NCI-H526 treated with DMSO at 0.1 percent for 48 hours (cell line): ENCODE measurements around the gene STEAP3.

ENCODE experiments used
- DNase-seq: peaks from one replicate; lab custom pipeline; 2025; lab: John Stamatoyannopoulos, UW

Gene STEAP3, protein sequence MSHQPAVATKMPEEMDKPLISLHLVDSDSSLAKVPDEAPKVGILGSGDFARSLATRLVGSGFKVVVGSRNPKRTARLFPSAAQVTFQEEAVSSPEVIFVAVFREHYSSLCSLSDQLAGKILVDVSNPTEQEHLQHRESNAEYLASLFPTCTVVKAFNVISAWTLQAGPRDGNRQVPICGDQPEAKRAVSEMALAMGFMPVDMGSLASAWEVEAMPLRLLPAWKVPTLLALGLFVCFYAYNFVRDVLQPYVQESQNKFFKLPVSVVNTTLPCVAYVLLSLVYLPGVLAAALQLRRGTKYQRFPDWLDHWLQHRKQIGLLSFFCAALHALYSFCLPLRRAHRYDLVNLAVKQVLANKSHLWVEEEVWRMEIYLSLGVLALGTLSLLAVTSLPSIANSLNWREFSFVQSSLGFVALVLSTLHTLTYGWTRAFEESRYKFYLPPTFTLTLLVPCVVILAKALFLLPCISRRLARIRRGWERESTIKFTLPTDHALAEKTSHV

DNA sequence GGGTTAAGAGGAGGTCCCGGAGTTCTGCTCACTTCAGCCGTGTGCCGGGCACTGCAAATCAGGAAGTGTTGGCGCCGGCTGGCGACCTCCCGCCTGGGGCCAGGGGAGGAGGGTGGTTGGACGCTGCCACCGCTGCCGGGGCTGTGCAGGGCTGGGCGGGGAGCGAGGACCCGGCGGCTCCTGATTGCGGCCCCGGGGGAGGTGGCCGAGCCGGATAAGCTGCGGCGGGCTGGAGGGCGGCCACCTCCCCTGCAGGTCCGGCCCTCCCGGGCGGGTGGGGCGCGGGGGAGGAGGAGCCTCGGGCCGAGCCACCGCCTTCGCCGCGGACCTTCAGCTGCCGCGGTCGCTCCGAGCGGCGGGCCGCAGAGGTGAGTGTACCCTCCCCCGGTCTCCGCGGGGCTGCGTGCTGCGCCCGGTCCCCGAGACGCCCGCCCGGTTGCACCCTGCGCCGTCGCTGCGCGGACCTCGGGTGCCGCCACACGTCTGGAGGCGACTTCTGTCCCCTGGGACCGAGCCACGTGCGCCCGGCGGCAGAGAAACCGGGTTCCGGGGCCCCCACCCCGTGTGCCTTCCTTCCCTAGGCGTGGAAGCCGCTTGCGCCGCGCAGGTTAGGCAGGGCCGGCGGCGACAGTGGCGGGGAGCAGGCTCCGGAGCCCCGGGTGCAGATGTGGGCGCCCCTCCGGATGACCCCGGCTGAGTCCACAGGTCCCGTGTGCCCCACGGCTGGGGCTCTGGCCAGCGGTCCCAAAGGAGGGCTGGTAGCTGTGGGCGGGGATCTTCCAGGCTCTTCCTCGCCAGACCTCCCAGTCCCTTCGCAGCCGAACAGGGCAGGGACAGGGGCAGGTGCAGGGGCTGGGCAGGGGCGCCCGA, at the start of gene STEAP3:
TSS of gene STEAP3 (plus strand) at position 314 of the 870 bp plus-strand sequence. CDS start 7,179 bp downstream, outside the sequence.
- peak; percentile 49 for DNase-seq

DNA sequence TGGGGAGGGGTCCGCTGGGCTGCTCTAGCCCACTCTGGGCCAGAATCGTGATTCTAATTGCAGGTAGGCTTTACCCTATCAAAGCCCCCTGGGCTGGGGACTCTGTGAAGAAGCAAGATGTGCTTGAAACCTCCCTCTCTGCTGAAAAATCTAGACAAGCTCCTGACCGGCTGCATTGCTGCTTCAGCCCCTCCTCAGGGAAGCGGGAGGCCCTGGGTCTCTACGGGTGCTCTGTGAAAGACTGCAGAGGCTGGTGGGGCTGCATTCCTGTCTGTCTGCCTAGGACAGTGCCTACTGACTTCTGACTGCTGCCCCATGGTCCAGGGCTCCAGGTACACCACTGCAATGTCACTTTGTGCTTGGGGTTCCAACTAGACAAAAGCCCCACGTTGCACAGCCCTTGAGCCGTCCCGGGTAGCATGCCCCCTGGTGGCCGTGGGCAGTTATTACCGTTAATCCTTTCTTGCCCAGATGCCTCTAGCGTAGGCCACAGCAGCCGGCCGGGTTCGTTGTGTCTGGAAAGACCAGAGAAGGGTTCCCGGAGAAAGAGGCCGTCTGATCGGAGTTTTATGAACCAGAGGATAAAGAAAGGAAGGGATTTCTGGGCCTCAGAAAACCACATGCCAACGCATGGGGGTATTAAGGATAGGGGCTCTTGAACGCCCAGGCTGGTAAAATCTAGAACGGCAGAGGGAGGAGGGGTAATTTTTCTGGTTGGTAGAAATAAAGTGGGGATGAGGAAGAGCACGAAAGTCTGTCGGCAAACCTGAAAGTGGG, 49.2 kb upstream of the STEAP3 start:
- peak; percentile 34 for DNase-seq

DNA sequence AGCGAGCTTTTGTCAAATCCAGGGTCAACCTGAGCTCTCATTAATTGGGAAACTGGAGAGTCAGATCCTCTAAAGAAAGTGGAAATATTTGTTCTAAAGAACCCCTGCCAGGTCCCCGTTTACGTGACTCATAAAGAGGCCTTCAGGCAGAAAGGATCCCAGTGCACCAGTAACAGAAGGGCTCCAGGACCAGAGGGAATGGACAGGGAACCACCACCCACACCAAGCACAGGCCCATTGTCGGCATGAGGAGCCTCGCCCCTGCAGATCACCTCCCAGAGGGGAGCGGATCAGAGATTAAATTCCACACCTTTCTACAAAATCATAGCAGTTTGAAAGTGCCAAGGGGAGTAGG, 48.7 kb upstream of the STEAP3 start:
- no peak for DNase-seq

DNA sequence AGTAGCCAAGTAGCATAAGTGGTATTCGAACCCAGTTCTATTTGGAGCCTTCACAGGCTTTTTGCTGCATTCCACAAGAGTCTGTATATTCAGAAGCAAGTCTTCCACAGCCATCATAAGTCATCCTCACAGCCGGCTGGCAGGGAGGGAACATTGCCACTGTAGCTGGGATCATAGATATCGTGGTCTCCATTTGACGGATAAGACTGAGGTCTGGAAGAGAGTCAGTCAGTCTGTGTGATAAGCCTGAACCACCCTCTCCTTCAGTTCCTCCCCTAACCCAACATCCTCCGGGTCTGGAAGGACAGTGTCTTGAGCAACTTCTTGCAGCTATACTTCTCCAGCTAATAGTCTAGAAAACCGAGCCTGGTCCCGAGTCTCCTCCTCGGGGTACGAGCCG, 48.1 kb upstream of the STEAP3 start:
- DNase-seq = no peak

DNA sequence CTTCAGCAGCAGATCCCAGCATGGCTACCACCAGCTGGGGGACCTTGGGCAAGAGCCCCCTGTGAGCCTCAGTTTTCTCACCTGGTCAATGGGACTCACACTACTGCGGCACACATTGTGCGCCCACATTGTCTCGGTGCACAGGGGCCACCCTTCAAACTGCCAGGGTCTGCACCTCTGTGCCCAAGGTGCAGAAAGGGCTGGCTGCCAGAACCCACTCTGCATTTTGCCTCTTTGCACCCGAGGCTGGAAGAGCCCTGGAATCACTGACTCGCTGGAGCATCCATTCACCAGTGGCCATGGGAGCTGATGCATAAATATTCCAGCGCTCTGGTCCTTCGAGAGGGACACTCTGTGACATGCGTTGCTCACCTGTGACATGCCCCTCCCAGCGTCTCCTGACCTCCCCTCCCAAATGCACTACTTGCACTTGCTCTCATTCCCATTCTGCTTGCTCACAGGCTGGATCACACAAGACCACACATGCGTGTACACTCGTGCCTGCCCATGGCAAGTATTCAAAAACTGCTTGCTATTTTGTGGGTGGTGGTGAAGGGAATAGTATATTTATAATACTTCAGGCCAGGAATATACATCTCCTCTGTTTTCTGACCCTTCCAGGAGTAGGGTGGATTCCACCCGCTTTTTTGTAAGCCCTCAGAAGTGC, 46.3 kb upstream of the STEAP3 start:
- no peak for DNase-seq

DNA sequence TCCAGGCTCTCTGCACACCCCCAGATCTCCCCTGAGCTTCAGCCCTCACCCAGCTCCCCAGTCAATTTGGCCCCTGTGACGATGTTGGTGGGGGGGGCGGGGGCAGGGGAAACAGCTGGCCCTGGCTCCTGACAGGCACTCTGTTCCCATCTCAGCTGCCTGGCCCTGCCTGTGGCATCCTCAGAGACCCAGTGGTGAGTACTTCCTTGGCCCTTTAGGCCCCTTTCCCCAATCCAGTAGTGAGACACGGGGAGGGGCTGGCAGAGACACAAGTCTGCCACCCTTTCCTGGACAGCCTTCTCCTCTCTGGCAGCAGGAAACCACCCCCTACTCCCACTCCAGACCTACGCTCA, 45.8 kb upstream of the STEAP3 start:
- DNase-seq = no peak

DNA sequence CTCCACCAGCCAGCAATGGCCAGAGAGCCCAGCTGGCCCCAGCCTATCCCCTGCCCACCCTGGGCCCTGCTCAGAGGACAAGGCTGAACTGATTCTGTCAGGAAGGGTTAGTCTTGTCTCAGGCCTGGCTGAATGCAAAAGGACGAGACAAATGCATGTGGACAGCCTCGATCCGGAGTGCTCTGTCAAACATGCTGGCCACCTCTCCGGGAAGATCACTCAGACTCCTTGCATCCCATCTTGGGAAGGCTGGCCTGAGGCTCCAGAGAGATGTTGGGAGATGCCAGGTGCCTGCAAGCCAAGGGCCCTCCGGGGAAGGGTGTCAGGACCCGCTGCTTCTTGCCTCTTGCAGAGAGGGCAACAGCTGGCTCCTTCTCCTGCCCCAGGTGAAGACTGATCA, 44.9 kb upstream of the STEAP3 start:
- DNase-seq = no peak

DNA sequence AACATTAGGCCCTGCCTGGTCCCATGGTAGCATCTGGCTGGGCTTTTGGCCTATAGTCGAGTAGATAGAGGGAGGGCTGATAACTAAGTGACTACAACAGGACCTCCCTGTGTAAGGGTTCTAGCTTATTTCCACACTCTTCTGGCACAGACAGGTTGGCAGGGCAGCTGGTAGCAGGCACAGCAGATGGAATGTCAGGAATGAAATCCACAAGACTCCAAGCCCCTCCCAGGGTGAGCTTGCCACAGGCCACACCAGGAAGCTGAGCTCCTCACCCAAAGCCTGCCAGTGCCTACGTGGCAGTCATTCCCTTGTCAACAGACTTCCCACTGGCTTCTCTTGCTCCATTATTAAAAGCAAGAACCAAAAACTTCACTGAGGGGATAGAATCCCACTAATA, 44.4 kb upstream of the STEAP3 start:
- DNase-seq = no peak

DNA sequence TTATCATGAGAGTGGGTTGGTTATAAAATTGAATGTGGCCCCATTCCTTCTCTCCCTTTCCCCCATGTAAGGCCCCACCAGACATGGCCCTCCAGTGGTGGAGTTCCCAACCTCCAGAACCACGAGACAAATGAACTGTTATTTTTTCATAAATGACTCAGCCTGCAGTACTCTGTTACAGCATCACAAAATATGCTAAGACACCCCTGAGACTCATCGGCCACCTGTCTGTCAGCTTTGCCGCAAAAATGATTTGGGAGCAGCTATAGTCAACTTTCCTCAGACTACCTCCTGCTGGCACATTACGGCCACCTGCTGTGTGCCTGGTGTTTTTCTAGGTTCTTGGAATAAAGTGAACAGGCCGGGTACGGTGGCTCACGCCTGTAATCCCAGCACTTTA, 43.6 kb upstream of the STEAP3 start:
- DNase-seq = no peak

DNA sequence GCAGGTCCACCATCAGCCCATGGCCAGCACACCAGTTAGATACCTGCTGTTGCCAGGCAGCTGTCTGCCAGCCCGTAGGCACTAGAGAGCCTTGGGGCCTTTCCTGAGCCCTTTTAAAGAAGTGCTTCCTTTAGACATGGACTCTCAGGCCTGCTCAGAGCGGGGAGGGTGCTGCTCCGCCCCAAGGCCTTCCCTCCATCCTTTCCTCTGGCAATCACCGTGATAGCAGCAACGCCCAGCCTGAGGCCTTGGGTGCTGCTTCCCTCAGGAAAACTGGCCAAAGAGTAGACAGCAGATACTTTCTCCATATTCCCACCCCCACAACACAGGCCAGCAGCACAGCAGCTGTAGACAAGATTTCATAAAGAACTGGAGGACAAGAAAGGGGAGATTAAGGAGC, 42.7 kb upstream of the STEAP3 start:
- no peak for DNase-seq

DNA sequence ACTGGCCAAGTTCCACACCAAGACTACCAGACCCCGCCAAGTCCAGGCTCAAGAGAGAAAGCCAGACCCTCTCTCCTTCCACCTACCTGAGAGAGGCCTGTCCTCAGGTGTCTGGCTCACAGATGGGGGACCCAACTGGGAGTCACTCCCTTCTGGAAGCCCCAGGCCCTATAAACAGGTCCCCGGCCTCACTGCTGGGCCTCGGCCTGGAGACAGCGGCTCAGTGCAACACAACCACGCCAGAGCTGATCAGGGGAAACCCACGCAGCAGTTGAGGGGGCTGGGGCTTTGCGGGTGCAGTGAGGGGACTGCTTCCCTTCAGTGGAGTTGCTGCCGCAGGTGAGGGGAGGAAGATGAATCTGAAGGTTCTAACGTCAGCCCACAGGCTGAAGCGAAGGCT, 42.2 kb upstream of the STEAP3 start:
- no peak for DNase-seq

DNA sequence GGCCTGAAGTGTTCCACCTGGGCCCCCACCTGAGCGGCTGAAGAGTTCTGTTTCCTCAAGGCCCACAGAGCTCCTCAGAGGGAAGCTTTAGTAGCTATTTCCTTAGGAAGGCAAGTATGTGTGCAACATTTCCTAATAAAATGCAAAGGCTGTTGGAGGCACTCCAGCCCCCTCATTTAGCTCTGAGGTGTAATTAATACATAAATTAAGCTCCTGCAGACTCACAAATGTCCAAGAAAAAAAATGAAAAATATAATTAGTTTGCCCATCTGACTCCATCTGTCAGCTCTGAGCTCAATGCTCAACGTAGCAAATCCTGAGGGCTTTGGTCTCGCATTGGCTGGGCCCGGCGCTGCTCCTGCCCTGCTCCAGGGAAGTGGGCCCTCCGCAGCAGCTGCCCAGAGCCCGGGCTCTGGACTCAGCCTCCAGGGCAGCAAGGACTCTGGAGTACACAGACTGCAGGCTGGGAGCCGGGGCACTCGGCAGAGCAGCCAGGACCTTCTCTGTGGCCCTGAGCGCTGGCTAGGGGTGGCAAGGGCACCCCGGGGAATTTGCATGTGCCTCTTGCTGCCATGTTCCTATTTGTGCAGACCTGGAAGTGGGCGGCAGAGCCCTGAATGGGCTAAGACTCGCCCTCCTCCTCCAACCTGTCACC, 41.7 kb upstream of the STEAP3 start:
- DNase-seq = no peak

DNA sequence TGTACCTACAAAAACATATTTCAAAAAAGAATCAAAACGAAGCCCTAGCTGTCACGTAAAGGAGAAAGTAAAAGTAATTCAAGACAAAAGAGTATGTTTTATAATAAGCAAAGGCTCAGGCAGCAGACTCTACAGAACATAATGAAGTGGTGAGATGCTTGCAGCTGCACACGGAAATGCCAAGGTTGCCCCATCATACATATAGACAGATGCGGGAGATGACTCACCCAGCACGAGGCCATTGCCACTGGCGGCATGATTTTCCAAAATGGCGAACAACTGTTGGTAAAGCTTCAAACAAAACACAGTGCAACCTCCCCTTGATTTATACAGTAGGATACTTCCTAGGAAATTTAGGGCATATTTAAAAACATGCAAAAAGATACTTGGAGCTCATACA, 39.1 kb upstream of the STEAP3 start:
- DNase-seq = no peak

DNA sequence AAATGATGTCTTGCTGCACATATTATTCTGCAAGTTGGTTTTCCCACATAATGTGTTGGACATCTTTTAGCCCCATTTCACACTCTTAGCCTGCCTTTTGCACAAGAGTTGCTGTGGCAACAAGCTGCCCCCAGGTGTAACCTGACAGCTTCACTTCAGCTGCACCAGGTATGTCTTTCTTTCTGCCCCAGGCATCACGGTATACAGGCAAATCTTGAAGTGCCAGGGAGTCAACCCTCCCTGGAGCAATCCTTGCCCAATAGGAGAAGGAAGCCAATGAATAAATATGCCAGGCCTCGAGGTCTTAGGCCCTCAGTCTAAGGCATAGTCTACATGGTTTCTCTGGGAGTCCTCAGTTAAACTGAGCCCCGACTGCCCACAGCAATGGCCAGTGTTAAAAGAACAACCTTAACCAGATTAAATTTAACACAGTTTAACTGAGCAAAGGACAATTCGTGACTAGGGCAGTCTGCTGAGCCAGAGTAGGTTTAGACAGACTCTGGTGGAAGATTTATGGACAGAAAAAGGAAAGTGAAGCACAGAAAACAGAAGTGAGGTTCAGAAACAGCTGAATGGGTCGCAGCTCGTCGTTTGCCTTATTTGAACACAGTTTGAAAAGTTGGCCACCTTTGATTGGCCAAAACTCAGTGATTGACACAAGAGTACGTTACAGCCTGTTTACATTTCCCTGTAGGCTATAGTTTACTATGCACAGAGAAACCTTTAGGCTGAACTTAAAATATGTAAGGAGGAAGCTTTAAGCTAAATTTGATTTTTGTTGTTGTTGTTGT, 33.1 kb upstream of the STEAP3 start:
- DNase-seq = no peak

DNA sequence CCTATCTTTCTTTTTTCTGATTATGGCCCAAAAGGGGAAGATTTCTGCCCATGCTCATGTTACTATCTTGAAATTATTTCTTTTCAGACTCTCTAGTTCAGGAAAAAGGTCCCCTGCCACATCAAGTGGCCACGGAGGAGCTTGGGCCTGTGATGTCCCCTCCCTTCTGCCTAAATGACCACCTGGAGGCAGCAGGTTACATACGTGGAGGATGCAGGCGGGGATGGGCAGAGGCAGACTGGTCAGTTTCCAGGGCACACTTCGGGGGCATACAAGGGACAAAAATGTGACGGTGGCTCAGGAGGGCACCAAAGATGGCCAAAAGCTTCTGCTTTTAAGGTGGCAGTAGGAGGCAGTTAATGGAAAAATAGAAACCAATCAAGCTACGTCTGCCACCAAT, 30.7 kb upstream of the STEAP3 start:
- no peak for DNase-seq

DNA sequence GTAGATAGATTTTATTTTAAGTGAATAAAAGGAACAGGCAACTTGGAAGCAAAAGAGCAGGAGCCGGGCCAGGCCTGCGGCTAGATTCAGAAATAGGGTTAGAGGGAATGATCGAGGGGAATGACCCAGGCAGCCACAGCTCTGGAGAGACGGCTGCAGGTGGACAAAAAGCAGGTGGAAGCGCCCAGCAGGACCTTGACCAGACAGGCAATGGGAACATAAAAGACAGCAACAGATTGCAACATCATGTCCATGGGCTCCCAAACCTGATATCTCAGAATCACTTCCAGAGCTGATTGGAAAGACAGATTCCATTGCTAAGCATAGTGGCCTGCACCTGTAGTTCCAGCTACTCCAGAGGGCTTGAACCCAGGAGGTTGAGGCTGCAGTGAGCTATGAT, 28.6 kb upstream of the STEAP3 start:
- DNase-seq = no peak

DNA sequence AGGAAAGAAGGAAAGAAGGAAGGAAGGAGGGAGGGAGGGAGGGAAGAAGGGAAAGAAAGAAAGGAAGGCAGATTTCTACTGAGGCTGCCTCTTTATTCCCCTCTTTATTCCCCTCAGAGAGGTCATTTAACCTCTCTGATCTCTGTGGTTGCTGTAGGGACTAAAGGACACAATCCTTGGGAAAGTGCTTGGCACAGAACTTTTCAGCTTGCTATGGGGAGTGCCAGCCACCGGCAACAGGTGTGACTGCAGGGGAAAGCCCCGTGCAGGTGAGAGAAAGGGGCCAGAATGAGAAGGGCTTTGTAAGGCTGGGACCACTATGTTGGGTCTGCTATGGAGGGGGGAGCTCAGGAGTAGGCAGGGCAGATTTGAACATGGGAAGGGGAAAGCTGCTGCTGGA, 27.7 kb upstream of the STEAP3 start:
- DNase-seq = no peak

DNA sequence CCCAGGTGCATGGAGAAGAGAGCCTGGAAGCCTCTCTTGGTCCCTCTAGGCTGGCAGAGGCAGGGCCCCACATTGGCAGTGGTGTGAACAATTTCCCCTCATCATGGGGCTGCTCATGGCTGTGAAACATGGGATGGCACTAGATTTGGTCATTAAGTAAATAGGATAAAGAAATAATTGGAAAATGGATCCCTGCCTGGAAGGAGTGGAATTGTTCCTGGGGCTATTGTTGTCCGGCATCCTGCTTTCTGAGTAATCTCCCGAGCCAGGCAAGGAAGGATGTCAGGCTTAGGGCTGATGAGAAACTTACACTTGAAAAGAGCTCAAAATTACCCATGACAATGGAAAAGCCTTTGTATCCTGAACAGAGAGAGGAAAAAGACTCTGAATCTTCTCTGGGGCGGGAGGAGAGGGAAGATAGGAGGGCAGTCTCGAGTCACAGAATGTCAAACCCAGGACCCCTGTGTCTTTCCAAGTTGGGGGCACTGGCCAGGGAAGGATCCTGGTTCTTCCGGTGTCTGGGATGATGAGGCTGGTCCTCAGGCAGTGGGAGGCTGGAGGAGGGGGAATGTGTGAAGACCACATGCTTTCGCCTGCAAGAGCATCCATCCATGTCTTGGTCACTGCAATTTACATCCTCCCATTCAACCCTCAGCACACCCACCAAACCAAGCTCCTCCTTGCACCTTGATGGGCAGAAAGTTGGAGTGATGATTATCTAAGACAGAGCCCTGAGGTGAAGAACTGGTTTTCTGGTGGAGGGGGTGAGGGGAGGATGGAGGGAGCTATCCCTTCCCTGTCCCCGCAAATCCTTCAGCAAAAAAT, 27.1 kb upstream of the STEAP3 start:
- no peak for DNase-seq

DNA sequence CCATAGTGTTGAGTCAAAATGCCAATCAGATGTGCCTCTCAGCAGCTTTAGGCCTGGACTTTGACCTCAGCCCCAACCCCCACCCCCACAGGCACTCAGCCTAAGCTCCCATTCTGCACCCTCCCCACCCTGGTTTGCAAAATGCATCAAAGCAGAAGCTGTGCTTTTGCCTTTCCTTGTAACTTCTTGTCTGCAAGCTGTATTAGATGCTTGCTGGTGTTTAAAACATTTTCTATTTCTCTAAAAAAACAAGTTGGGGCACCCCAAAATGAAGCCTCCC, 26.6 kb upstream of the STEAP3 start:
- DNase-seq = no peak
